HG03103 (cell line): ENCODE results near the gene MARF1.
"Not testable (repeated sequence)": the region's sequence is repeated elsewhere in the genome, so short reads cannot be mapped to it uniquely, and the experiment has no call there.

Experiments
- ATAC-seq: cut with Tn5 transposase; IDR thresholded peaks from one replicate; pipeline ENCODE4 v1.9.1; 2021; ENCODE audit warnings: low read depth; ENCODE audit not compliant: unreplicated experiment

The MARF1 gene

DNA sequence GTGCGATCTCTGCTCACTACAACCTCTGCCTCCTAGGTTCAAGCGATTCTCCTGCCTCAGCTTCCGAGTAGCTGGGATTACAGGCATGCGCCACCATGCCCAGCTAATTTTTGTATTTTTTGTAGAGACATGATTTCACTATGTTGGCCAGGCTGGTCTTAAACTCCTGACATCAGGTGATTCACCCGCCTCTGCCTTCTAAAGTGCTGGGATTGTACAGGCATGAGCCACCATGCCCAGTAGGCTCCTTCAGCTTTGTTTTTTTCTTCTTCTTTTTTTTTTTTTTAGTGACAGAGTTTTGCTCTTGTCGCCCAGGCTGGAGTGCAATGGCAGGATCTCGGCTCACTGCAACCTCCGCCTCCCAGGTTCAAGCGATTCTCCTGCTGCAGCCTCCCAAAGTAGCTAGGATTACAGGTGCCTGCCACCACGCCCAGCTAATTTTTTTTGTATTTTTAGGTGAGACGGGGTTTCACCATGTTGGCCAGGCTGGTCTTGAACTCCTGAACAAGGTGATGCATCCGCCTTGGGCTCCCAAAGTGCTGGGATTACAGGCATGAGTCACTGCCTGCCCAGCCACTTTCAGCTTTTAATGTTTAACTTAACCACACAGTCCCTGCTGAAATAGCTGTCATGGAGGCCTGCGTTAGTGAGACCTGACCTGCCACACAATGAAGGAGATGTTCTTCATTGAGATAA lies 95.7 kb downstream of the MARF1 start:
- ATAC-seq = not testable (repeated sequence)

- ATAC-seq = no peak
Measured at GRCh38 chr16:15545544-15545943, 97.4 kb downstream of the MARF1 start.

- no peak for ATAC-seq
Measured at GRCh38 chr16:15544405-15544804, 98.5 kb downstream of the MARF1 start.
